ENCODE measurements around the gene COPS6.

DNA sequence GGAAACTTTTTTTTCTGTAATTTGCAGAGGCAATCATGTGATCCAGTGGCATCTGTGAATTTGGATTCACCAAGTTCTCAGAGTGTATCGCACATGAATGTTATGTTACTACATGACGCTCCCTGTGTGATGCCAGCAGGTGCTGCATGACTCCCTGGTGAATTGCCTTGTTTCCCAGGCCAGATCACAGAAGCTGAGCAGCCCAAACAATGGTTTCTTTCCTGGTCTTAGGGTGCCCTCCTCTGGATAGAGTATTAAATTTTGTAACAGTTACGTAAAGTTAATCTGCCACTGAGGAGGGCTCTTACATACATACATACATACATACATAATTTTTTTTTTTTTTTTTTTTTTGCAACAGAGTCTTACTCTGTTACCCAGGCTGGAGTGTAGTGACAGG, 35.6 kb upstream of the COPS6 start:
- TF ChIP-seq, protein P1, sequence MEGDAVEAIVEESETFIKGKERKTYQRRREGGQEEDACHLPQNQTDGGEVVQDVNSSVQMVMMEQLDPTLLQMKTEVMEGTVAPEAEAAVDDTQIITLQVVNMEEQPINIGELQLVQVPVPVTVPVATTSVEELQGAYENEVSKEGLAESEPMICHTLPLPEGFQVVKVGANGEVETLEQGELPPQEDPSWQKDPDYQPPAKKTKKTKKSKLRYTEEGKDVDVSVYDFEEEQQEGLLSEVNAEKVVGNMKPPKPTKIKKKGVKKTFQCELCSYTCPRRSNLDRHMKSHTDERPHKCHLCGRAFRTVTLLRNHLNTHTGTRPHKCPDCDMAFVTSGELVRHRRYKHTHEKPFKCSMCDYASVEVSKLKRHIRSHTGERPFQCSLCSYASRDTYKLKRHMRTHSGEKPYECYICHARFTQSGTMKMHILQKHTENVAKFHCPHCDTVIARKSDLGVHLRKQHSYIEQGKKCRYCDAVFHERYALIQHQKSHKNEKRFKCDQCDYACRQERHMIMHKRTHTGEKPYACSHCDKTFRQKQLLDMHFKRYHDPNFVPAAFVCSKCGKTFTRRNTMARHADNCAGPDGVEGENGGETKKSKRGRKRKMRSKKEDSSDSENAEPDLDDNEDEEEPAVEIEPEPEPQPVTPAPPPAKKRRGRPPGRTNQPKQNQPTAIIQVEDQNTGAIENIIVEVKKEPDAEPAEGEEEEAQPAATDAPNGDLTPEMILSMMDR (IDR thresholded peaks at IDR 0.05; ENCODE audit: insufficient read depth, low read length, poor library complexity, severe bottlenecking), result peak; percentile 18
- TF ChIP-seq EZH2phosphoT487 (conservative IDR thresholded peaks at IDR 0.05; ENCODE audit: low read length), result no peak

Data from SU-DHL-6 (cell line).